Parathyroid adenoma (tissue), 2 donors: ENCODE results near the gene TMED4.
A peak's percentile ranks its signal among the peaks of the same experiment; 100 is the strongest.

ENCODE experiments used
- H2AFZ ChIP-seq: fragments of 300-600 bp; sonication (generic); one replicate; pipeline ENCODE4 v1.7.0; 2017; ENCODE audit warnings: antibody characterized with exemption, mild to moderate bottlenecking
- H3K27ac ChIP-seq: fragments of 300-600 bp; sonication (generic); one replicate; pipeline ENCODE4 v1.7.0; 2017
- H3K27me3 ChIP-seq: fragments of 300-600 bp; sonication (generic); one replicate; pipeline ENCODE4 v1.7.0; 2017; ENCODE audit warnings: low read length; ENCODE audit not compliant: control insufficient read depth, insufficient read depth
- H3K36me3 ChIP-seq: fragments of 300-600 bp; sonication (generic); one replicate; pipeline ENCODE4 v1.7.0; 2017; ENCODE audit warnings: low read length; ENCODE audit not compliant: control insufficient read depth, insufficient read depth
- H3K4me1 ChIP-seq: fragments of 300-600 bp; sonication (generic); one replicate; pipeline ENCODE4 v1.7.0; 2017; ENCODE audit warnings: control low read depth
- H3K4me2 ChIP-seq: fragments of 300-600 bp; sonication (generic); one replicate; pipeline ENCODE4 v1.7.0; 2017; ENCODE audit warnings: low read length
- H3K4me3 ChIP-seq: fragments of 300-600 bp; sonication (generic); one replicate; pipeline ENCODE4 v1.7.0; 2017; ENCODE audit warnings: low read depth, low read length
- H3K79me2 ChIP-seq: fragments of 300-600 bp; sonication (generic); one replicate; pipeline ENCODE4 v1.7.0; 2017; ENCODE audit warnings: control low read depth
- H3K9ac ChIP-seq: fragments of 300-600 bp; sonication (generic); one replicate; pipeline ENCODE4 v1.7.0; 2017; ENCODE audit warnings: mild to moderate bottlenecking
- H3K9me3 ChIP-seq: fragments of 300-600 bp; sonication (generic); one replicate; pipeline ENCODE4 v1.7.0; 2017; ENCODE audit warnings: low read length; ENCODE audit not compliant: control insufficient read depth
- CTCF ChIP-seq: fragments of 300-600 bp; sonication (generic); IDR thresholded peaks from one replicate; pipeline ENCODE4 v1.7.0; 2017; ENCODE audit warnings: antibody characterized with exemption, mild to moderate bottlenecking
- donor health status: primary hyperparathyroidism.

The TMED4 gene

GRCh38 chr7:44572771-44573170 lies 9.3 kb downstream of the TMED4 start:
- H3K4me2 ChIP-seq: peak overlapping the region; percentile 90
- no peak overlapping the region for H2AFZ ChIP-seq
- peaks cover 36% of the 10 kb centered on the region for H3K79me2 ChIP-seq
- no peak for TF ChIP-seq CTCF
- peak overlapping the region; percentile 82 for H3K4me3 ChIP-seq
- H3K36me3 ChIP-seq: no peaks in the 10 kb centered on the region
- H3K4me1 ChIP-seq: peaks cover 24% of the 10 kb centered on the region
- H3K27me3 ChIP-seq: no peaks in the 10 kb centered on the region
- H3K9me3 ChIP-seq: no peaks in the 10 kb centered on the region
- no peak overlapping the region for H3K9ac ChIP-seq
- H3K27ac ChIP-seq: no peak overlapping the region

DNA sequence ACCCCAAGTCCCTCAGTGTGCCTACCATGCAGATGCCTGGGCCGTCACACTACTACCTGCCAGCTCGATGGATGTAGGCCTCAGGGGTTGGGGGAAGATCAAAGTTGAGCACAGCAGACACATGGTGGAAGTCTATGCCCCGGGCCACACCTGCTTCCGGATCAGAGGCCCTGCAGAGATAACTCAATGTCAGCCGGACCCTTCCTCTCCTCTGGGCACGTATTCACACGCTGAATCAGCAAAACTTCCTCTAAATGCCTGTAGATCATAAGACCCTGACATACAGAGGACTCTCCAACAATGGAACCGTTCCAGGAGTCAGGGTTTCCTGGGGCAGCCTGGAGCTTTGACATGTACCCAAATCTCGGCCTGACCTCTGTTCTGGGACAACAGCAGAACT lies 12.1 kb downstream of the TMED4 start:
- Histone ChIP-seq H3K27ac (no peak overlapping the region), H3K36me3 (no peaks in the 10 kb centered on the region), H3K4me2 (no peak overlapping the region), H3K4me1 (peaks cover 24% of the 10 kb centered on the region), H3K4me3 (no peak overlapping the region), H3K9ac (no peak overlapping the region), H3K9me3 (no peaks in the 10 kb centered on the region), H3K27me3 (no peaks in the 10 kb centered on the region), H2AFZ (no peak overlapping the region), H3K79me2 (peaks cover 19% of the 10 kb centered on the region)
- TF ChIP-seq CTCF: no peak

- Histone ChIP-seq H3K79me2 (peaks cover 10% of the 10 kb centered on the region), H3K4me2 (no peak overlapping the region), H3K9ac (no peak overlapping the region), H3K27ac (peak overlapping the region; percentile 46), H3K4me3 (no peak overlapping the region), H3K36me3 (no peaks in the 10 kb centered on the region), H3K4me1 (peaks cover 18% of the 10 kb centered on the region), H3K9me3 (no peaks in the 10 kb centered on the region), H3K27me3 (no peaks in the 10 kb centered on the region), H2AFZ (no peak overlapping the region)
- TF ChIP-seq CTCF: no peak
These were observed 13.1 kb downstream of the TMED4 start for GRCh38 chr7:44568771-44569560.

DNA sequence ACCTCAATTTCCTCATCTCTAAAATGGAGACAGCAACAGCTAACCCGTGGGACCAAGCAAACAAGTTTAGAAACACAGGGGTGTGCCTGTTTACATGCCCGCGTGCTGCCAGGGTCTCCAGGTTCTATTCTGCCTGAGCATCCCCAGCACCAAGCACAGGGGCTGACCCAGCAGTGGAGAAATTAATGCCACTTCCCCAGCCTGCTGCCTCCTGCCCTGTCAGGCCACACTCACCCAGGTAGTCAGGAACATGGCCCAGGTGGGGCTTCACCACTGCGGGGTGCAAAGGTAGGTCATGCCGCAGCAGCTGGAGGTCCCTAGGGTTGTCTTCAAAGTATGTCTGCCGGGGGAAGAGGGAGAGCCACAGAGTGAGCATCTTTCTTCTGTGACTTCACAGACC lies 14.1 kb downstream of the TMED4 start:
- no peaks in the 10 kb centered on the region for H3K27me3 ChIP-seq
- H3K9me3 ChIP-seq: no peaks in the 10 kb centered on the region
- H3K27ac ChIP-seq: no peak overlapping the region
- H3K4me3 ChIP-seq: no peak overlapping the region
- no peak overlapping the region for H3K4me2 ChIP-seq
- H3K79me2 ChIP-seq: peaks cover 5% of the 10 kb centered on the region
- H3K4me1 ChIP-seq: peaks cover 16% of the 10 kb centered on the region
- H2AFZ ChIP-seq: no peak overlapping the region
- no peak for TF ChIP-seq CTCF
- H3K9ac ChIP-seq: no peak overlapping the region
- H3K36me3 ChIP-seq: no peaks in the 10 kb centered on the region

DNA sequence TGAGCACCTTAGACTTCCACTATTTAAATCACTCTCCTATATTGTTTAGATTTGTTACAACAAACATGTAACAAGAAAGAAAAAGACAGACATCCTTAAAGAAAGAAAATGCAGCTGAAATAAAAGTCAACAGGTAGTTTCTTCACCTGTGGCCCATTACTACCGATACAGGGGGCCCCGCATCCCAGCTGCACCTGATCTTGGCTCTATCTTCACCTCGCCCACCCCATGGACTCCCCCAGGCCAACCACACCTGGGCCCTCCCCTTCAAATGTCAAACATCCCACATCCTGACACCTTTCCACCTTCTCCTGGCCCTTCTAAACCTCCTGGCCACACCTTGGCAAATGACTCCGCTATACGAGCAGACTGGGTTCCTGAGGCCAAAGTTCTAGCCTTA lies 15.4 kb downstream of the TMED4 start:
- no peaks in the 10 kb centered on the region for H3K36me3 ChIP-seq
- no peaks in the 10 kb centered on the region for H3K79me2 ChIP-seq
- no peak overlapping the region for H3K4me3 ChIP-seq
- no peaks in the 10 kb centered on the region for H3K9me3 ChIP-seq
- H3K27me3 ChIP-seq: no peaks in the 10 kb centered on the region
- no peak for TF ChIP-seq CTCF
- H3K27ac ChIP-seq: no peak overlapping the region
- H2AFZ ChIP-seq: no peak overlapping the region
- no peak overlapping the region for H3K4me2 ChIP-seq
- H3K4me1 ChIP-seq: peaks cover 14% of the 10 kb centered on the region
- H3K9ac ChIP-seq: no peak overlapping the region
